ENCODE results near the gene MS4A10.
"Not testable (repeated sequence)": the region's sequence is repeated elsewhere in the genome, so short reads cannot be mapped to it uniquely, and the experiment has no call there.

Gene MS4A10

GRCh38 chr11:60786811-60787567 is 1.9 kb downstream of the MS4A10 start:
- DNase-seq (ENCODE audit: low read depth): no peak

GRCh38 chr11:60788401-60789125 is 3.4 kb downstream of the MS4A10 start:
- DNase-seq (ENCODE audit: low read depth): no peak

- DNase-seq (ENCODE audit: low read depth): no peak
Measured at GRCh38 chr11:60790726-60791125, 5.6 kb downstream of the MS4A10 start.

- no peak for DNase-seq (ENCODE audit: low read depth)
Measured at GRCh38 chr11:60791153-60791933, 6.2 kb downstream of the MS4A10 start.

- DNase-seq (ENCODE audit: low read depth): no peak
Measured at GRCh38 chr11:60792521-60792920, 7.4 kb downstream of the MS4A10 start.

- DNase-seq (ENCODE audit: low read depth): no peak
Measured at GRCh38 chr11:60795291-60795690, 10.2 kb downstream of the MS4A10 start.

GRCh38 chr11:60797846-60798630 is 12.9 kb downstream of the MS4A10 start:
- DNase-seq (ENCODE audit: low read depth): no peak

GRCh38 chr11:60798631-60799030 is 13.5 kb downstream of the MS4A10 start:
- DNase-seq (ENCODE audit: low read depth): no peak

GRCh38 chr11:60801194-60801593 is 16.1 kb downstream of the MS4A10 start:
- no peak for DNase-seq (ENCODE audit: low read depth)

GRCh38 chr11:60803273-60803936 is 18.3 kb downstream of the MS4A10 start:
- DNase-seq (ENCODE audit: low read depth): no peak

GRCh38 chr11:60809249-60809648 is 24.1 kb downstream of the MS4A10 start:
- no peak for DNase-seq (ENCODE audit: low read depth)

GRCh38 chr11:60809691-60810090 is 24.6 kb downstream of the MS4A10 start:
- no peak for DNase-seq (ENCODE audit: low read depth)

- DNase-seq (ENCODE audit: low read depth): no peak
Measured at GRCh38 chr11:60810151-60810550, 25.0 kb downstream of the MS4A10 start.

- no peak for DNase-seq (ENCODE audit: low read depth)
Measured at GRCh38 chr11:60810569-60810968, 25.4 kb downstream of the MS4A10 start.

GRCh38 chr11:60813324-60813723 is 28.2 kb downstream of the MS4A10 start:
- no peak for DNase-seq (ENCODE audit: low read depth)

- DNase-seq (ENCODE audit: low read depth): no peak
Measured at GRCh38 chr11:60814112-60814511, 29.0 kb downstream of the MS4A10 start.

GRCh38 chr11:60816590-60817157 is 31.5 kb downstream of the MS4A10 start:
- DNase-seq (ENCODE audit: low read depth): no peak

GRCh38 chr11:60818057-60818456 is 32.9 kb downstream of the MS4A10 start:
- DNase-seq (ENCODE audit: low read depth): no peak

- DNase-seq (ENCODE audit: low read depth): no peak
Measured at GRCh38 chr11:60821827-60822599, 36.9 kb downstream of the MS4A10 start.

- not testable (repeated sequence) for DNase-seq (ENCODE audit: low read depth)
Measured at GRCh38 chr11:60823745-60824306, 38.7 kb downstream of the MS4A10 start.

Data from stimulated activated CD8-positive, alpha-beta memory T cell treated with anti-CD3 and anti-CD28 coated beads, Interleukin-12 subunit alpha, Interleukin-12 subunit beta, amount 100 ng/mL, for 4 hours (primary cell).